ENCODE results near the gene SLC6A17. TPM values are rescaled to one million over a fixed set of nuclear protein-coding genes. Genes with fewer than 3 reads are reported as not detected.

The SLC6A17 gene
- total RNA-seq, 1 donor from 2014 or later, result 3.6 TPM

DNA sequence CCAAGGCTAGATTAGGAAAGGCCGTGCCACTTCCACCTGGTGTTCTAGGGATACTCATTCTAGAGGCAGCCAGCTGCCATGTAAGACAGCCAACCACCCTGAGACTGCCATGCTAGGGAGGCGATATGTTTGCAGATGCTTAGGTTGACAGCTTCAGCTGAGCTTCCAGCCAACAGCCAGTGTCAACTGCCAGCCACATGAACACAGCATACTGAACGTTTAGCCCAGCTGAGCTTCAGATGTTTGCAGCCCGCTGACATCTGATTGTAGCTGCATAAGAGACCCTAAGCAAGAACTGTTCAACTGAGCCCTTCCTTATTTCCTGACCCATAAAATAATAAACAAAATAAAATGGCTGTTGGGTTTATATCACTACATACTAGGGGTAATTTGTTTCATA is 54.9 kb downstream of the SLC6A17 start:
- no peak for DNase-seq (ENCODE audit: low read depth)
- H3K27ac ChIP-seq (ENCODE audit: low read depth, low read length), result no peak overlapping the region
- H3K9me3 Mint-ChIP-seq (ENCODE audit: unreplicated experiment), result peaks cover 2% of the 10 kb centered on the region

DNA sequence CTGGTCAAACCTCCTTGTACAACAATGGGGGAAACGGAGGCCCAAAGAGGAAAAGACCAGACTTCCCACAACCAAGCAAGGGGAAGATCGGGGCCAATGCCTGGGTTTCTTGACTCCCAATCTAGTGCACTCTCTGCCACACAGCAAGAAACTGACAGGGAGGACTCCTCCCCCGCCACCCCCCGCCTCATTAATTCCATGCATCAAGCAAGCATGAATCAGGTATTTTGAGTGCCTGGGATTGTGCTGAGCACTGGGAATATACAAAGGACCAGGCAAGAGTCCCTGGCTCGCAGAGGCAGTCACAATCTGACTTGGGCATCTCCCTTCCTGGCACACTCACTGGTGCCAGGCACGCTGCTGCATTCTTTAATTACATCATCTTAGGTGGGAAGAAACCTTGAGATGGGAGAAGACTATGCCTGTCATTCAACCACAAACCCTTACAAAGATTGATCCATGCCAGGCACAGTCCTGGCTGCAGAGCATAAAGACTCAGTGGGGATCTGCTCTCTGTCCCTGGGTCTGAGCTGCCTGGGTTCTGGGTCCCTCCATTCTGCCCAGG is 55.4 kb downstream of the SLC6A17 start:
- H3K79me2 ChIP-seq (ENCODE audit: insufficient read depth, low read length), result no peaks in the 10 kb centered on the region
- TF ChIP-seq, protein P1, sequence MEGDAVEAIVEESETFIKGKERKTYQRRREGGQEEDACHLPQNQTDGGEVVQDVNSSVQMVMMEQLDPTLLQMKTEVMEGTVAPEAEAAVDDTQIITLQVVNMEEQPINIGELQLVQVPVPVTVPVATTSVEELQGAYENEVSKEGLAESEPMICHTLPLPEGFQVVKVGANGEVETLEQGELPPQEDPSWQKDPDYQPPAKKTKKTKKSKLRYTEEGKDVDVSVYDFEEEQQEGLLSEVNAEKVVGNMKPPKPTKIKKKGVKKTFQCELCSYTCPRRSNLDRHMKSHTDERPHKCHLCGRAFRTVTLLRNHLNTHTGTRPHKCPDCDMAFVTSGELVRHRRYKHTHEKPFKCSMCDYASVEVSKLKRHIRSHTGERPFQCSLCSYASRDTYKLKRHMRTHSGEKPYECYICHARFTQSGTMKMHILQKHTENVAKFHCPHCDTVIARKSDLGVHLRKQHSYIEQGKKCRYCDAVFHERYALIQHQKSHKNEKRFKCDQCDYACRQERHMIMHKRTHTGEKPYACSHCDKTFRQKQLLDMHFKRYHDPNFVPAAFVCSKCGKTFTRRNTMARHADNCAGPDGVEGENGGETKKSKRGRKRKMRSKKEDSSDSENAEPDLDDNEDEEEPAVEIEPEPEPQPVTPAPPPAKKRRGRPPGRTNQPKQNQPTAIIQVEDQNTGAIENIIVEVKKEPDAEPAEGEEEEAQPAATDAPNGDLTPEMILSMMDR (IDR thresholded peaks at IDR 0.05; ENCODE audit: insufficient read depth, low read depth, low read length), result no peak
- TF ChIP-seq EZH2 (IDR thresholded peaks at IDR 0.05; ENCODE audit: insufficient read depth, low read length), result no peak

More for the DNA sequence above, 54.9 kb downstream of the SLC6A17 start:
- H3K4me3 ChIP-seq (ENCODE audit: insufficient read depth, low read depth, low read length), result no peak overlapping the region
- H3K27me3 ChIP-seq (ENCODE audit: insufficient read depth, low read length), result no peaks in the 10 kb centered on the region
- Mint-ChIP-seq H3K27me3 (ENCODE audit: low read depth, unreplicated experiment) (peaks cover 44% of the 10 kb centered on the region), H3K36me3 (ENCODE audit: low read depth, unreplicated experiment) (no peaks in the 10 kb centered on the region), H3K27ac (ENCODE audit: unreplicated experiment) (no peak overlapping the region), H3K4me1 (ENCODE audit: low read depth, unreplicated experiment) (peaks cover 14% of the 10 kb centered on the region), H3K4me3 (ENCODE audit: unreplicated experiment) (no peak overlapping the region)
- FAIRE-seq, result no peak
- H3K79me2 ChIP-seq (ENCODE audit: insufficient read depth, low read length), result no peaks in the 10 kb centered on the region
- no peaks in the 10 kb centered on the region for H3K36me3 ChIP-seq (ENCODE audit: insufficient read depth, low read length)
- H3K9me3 ChIP-seq (ENCODE audit: insufficient read depth, low read depth, low read length), result no peaks in the 10 kb centered on the region
- H3K9ac ChIP-seq (ENCODE audit: low read length), result no peak overlapping the region
- no peaks in the 10 kb centered on the region for H4K20me1 ChIP-seq (ENCODE audit: insufficient read depth, low read length)
- TF ChIP-seq, protein P1 (IDR thresholded peaks at IDR 0.05; ENCODE audit: insufficient read depth, low read depth, low read length), result no peak
- TF ChIP-seq EZH2 (IDR thresholded peaks at IDR 0.05; ENCODE audit: insufficient read depth, low read length), result no peak
- no peak overlapping the region for H2AFZ ChIP-seq (ENCODE audit: low read depth, low read length)
- H3K4me2 ChIP-seq (ENCODE audit: low read length), result no peak overlapping the region
- peaks cover 10% of the 10 kb centered on the region for H3K4me1 ChIP-seq (ENCODE audit: insufficient read depth, low read length)

DNA sequence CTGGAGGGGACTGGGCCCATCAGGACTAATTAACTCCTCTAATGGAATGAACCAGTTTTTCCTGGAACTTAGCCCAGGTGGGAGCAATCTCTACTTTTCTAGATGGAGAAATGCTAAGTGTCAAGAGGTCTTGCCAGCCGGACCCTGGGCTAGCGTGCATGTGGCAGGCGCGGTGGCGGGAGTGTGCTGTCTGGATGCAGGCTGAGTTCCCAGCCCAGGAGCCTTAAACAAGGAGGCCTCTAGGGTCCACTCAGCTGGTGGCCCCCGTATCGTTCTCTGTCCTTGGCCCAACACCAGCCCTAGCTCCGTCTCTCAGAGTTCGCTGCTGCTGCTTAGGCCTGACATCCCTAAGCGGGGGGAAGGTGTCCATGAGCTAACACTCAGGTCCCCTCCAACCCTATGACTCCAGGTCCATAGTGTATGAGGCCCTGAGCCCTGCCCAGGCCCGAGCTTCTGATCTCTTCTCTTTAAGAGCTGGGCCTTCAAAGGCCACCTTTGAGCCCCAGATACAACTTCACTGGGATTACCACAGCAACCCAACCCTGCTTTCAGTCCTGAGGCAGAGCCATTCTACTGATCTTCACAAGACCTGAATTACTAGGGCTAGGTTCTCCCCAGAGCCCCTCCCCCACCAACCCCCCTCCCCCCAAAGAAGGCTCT is 56.1 kb downstream of the SLC6A17 start:
- Histone ChIP-seq H3K9me3 (ENCODE audit: insufficient read depth, low read depth, low read length) (no peaks in the 10 kb centered on the region), H3K27ac (ENCODE audit: low read depth, low read length) (no peak overlapping the region), H3K79me2 (ENCODE audit: insufficient read depth, low read length) (no peaks in the 10 kb centered on the region), H2AFZ (ENCODE audit: low read depth, low read length) (no peak overlapping the region), H3K9ac (ENCODE audit: low read length) (no peak overlapping the region), H3K4me1 (ENCODE audit: insufficient read depth, low read length) (peaks cover 10% of the 10 kb centered on the region), H3K4me3 (ENCODE audit: insufficient read depth, low read depth, low read length) (no peak overlapping the region), H3K36me3 (ENCODE audit: insufficient read depth, low read length) (no peaks in the 10 kb centered on the region), H4K20me1 (ENCODE audit: insufficient read depth, low read length) (no peaks in the 10 kb centered on the region), H3K4me2 (ENCODE audit: low read length) (no peak overlapping the region), H3K27me3 (ENCODE audit: insufficient read depth, low read length) (peaks cover 6% of the 10 kb centered on the region)
- FAIRE-seq, result no peak
- TF ChIP-seq EZH2 (IDR thresholded peaks at IDR 0.05; ENCODE audit: insufficient read depth, low read length), result no peak
- TF ChIP-seq, protein P1 (IDR thresholded peaks at IDR 0.05; ENCODE audit: insufficient read depth, low read depth, low read length), result no peak
- no peak for DNase-seq (ENCODE audit: low read depth)
- peaks cover 47% of the 10 kb centered on the region for H3K27me3 Mint-ChIP-seq (ENCODE audit: low read depth, unreplicated experiment)
- H3K4me1 Mint-ChIP-seq (ENCODE audit: low read depth, unreplicated experiment), result peaks cover 5% of the 10 kb centered on the region
- H3K4me3 Mint-ChIP-seq (ENCODE audit: unreplicated experiment), result no peak overlapping the region
- no peaks in the 10 kb centered on the region for H3K36me3 Mint-ChIP-seq (ENCODE audit: low read depth, unreplicated experiment)
- H3K9me3 Mint-ChIP-seq (ENCODE audit: unreplicated experiment), result no peaks in the 10 kb centered on the region
- no peak overlapping the region for H3K27ac Mint-ChIP-seq (ENCODE audit: unreplicated experiment)

More for the DNA sequence above, 55.4 kb downstream of the SLC6A17 start:
- Mint-ChIP-seq H3K36me3 (ENCODE audit: low read depth, unreplicated experiment) (no peaks in the 10 kb centered on the region), H3K27me3 (ENCODE audit: low read depth, unreplicated experiment) (peaks cover 43% of the 10 kb centered on the region), H3K27ac (ENCODE audit: unreplicated experiment) (no peak overlapping the region), H3K4me3 (ENCODE audit: unreplicated experiment) (no peak overlapping the region), H3K9me3 (ENCODE audit: unreplicated experiment) (no peaks in the 10 kb centered on the region), H3K4me1 (ENCODE audit: low read depth, unreplicated experiment) (peaks cover 9% of the 10 kb centered on the region)
- Histone ChIP-seq H3K4me1 (ENCODE audit: insufficient read depth, low read length) (peaks cover 9% of the 10 kb centered on the region), H3K27ac (ENCODE audit: low read depth, low read length) (no peak overlapping the region), H2AFZ (ENCODE audit: low read depth, low read length) (no peak overlapping the region), H3K9me3 (ENCODE audit: insufficient read depth, low read depth, low read length) (no peaks in the 10 kb centered on the region), H3K36me3 (ENCODE audit: insufficient read depth, low read length) (no peaks in the 10 kb centered on the region), H3K27me3 (ENCODE audit: insufficient read depth, low read length) (no peaks in the 10 kb centered on the region), H3K9ac (ENCODE audit: low read length) (no peak overlapping the region), H4K20me1 (ENCODE audit: insufficient read depth, low read length) (no peaks in the 10 kb centered on the region), H3K4me3 (ENCODE audit: insufficient read depth, low read depth, low read length) (no peak overlapping the region), H3K4me2 (ENCODE audit: low read length) (no peak overlapping the region)
- DNase-seq (ENCODE audit: low read depth), result no peak
- no peak for FAIRE-seq

All from astrocyte (in vitro differentiated cells and primary cell).